ENCODE data around the gene PPM1N.

DNA sequence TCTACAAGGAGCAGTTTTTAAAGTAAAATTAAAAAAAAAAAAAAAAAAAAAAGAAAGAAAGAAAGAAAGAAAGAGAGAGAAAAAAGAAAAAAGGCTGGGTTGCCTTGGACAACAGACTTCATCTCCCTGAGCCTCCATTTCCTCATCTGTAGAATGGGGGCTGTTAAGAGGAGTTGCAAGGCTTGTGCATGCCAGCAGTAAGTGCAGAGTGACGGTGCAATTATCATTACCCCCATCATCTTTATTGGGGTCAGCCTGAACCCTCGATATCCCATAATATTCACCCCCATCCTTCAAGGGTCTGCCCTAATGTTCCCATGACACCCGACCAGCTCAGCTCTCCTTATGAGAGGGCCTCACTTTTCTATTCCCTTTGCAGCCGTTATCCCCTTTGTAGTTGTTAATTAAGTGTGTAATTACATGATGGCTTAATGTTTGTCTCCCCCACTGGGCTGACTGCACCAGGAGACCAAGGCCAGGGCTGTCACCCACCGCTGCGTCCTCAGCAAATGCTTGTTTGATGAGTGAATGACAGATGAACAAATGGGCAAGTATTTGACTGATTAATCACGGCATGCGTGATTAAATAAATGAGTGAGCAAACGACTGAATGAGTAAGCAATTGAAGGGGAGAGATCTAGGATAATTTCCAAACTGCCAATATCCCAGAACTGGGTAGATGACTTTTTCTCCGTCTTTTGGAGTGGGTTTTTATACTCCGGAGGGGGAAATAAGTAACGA is 20.4 kb upstream of the PPM1N start:
- TF ChIP-seq GATA3 (IDR thresholded peaks at IDR 0.05; ENCODE audit: low read depth, low read length): no peak
- no peak for TF ChIP-seq GATA2 (IDR thresholded peaks at IDR 0.05; ENCODE audit: low read depth, low read length)

Measured in SH-SY5Y (cell line).